ENCODE results near the gene EPHA10.

The EPHA10 gene

DNA sequence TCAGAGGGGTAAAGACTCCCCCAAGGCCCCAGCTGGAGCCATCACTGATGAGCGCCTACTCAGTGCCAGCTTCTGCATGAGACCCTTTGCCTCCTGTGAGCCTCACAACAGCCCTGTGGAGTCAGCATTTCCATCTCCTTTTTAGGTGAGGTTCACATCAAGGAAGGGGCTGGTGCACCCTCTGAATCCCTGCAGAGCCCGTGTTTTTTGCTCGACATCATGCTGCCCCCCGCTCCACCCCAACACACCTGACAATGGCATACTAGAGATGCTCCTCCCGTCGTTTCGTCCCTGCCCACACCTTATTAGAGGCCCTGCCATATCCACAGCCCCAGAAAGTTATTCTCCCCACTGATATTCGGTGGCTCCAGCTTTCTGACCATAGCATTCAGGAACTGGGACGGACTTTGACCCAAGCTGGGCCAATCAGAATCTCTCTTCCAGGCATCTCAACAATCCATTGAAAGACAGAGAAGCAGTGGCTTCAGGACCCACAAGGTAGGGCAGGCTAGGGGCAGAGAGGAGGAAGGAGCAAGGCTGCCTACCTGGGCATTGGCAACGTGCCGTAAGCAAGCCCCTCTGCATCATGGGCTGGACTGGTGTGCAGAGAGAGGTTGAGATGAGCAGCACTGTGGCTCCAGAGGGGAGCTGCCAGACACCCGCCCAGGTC lies 32.7 kb downstream of the EPHA10 start:
- no peak for DNase-seq

- DNase-seq, result no peak
Observed at GRCh38 chr1:37731312-37732019, 33.5 kb downstream of the EPHA10 start.

GRCh38 chr1:37730376-37730775 lies 34.5 kb downstream of the EPHA10 start:
- DNase-seq, result no peak

GRCh38 chr1:37728416-37728815 lies 36.5 kb downstream of the EPHA10 start:
- DNase-seq, result no peak

- no peak for DNase-seq
Observed at GRCh38 chr1:37726751-37727585, 38.0 kb downstream of the EPHA10 start.

DNA sequence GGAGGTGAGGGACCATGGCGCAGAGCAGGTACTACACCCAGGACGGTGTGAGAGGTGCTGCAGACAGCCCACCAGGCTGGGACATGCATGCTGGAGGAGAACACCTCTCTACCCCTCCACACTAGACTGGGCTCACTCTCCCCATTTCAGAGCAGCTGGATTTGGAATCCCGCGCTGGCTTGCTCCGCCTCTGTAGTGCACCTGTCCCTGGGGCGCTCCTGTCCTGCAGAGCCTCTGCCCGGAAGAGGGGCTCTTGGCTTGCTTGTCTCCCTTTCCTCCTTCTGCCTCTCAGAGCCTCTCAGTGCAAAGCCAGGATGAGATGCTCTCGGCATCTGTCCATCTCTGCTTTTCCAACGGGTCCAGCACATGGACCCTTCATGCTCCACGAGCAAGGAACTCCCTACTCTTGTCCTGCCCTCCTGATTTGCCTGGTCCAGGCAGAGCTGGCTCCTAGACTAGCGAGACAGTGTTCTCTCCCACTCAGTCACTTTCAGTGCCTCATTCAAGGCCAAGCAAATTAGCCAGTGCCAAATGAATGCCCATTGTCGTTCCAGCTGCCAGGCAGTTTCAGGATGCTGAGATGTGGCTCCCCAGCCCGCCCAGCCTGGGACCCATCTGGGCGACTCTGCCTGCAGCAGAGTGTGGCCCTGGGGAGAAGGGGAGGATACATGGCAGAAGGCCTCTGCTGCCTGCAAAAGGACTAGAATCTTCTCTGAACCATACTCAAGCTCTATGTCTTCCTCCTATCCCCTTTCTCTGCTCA lies 38.9 kb downstream of the EPHA10 start:
- DNase-seq, result no peak

GRCh38 chr1:37724575-37724974 lies 40.3 kb downstream of the EPHA10 start:
- no peak for DNase-seq

DNA sequence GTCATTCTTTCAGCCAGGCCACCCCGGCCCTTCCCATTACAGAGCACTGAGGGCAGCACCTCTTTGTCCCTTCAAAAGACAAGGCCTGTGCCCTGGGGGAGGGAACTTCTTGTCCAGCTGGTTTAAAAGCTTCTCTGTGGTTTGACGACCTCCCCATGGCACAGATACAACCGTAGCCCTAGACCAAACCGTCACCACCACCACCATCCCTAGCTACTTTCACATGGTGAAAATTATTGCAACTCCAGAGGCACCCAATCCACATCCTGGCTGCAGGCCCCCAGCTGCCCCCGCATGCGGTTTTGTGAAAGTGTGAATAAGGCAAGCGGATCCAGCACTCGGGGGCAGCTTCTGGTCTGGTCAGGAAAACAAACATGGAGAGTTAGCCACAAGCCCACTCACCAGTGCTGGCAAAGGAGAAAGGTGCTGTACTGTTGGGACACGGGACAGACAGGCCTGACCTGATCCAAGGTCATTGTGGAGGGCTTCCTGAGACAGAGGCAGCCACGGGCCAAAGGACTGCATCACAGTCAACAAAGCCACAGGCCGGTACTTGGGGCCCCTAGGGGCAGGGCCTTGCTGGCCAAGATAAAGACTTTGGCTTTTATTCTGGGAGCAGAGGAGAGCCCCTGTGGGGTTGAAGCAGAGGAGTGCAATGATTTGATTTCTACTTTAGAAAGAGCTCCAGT lies 41.4 kb downstream of the EPHA10 start:
- DNase-seq, result no peak

GRCh38 chr1:37723072-37723389 lies 41.9 kb downstream of the EPHA10 start:
- DNase-seq, result no peak

DNA sequence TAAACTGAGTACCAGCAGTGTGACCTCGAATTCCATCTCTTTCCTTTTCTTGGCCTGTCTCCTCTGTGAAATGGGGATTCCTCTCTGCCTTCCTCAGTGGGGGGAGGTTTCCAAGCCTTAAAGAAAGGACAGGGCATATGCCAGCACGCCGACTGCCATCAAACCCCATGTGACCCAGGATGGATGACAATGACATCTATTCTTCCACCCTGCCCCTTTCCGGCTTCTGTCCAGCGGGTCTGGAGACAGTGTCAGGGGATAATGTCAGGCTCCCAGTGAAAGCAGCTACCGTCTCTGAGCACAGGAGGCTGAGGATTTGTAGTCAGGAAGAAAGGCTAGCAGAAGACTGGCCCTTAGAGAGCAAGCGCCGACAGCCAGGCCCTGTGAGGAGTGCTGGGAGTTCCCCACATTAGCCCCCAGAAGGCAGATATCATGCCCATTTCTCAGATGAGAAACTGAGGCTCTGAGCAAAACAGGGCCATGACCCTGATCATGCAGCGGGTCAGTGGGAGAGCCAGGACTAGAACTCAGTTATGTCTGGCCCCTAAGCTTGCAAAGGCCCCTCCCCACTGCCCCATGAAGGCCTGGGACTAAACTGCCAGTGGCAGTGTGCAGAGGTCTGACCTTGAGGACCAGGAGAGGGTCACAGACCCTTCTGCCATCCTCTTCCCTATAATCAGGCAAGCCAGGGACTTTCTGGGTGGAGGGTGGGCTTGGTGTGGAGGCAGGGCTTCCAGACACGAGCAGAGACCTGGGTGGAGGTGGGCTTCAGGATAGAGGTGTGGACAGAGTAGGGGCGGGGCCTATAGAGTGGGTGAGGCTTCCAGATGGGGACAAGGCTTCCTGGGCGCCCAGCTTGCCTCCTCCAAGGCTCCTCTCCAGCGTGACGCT lies 42.5 kb downstream of the EPHA10 start:
- no peak for DNase-seq

DNA sequence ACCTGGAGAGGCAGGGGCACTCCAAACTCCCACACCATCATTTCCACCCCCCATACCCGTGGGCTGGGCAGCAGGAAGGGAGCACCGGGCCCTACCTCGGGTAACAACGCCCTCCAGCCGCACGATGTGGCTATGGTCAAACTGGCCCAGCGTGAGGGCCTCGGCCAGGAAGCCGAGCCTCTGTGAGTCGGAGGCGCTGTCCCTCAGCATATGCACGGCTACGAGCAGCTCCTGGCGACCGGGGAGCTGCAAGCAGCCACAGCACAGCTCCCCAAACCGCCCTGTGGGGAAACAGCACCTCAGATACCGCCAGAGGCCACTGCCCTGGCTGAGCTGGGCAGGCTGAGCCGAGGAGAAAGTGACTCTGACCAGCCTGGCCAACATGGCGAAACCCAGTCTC lies 43.4 kb downstream of the EPHA10 start:
- DNase-seq, result no peak

- DNase-seq, result no peak
Observed at GRCh38 chr1:37720231-37721130, 44.4 kb downstream of the EPHA10 start.

DNA sequence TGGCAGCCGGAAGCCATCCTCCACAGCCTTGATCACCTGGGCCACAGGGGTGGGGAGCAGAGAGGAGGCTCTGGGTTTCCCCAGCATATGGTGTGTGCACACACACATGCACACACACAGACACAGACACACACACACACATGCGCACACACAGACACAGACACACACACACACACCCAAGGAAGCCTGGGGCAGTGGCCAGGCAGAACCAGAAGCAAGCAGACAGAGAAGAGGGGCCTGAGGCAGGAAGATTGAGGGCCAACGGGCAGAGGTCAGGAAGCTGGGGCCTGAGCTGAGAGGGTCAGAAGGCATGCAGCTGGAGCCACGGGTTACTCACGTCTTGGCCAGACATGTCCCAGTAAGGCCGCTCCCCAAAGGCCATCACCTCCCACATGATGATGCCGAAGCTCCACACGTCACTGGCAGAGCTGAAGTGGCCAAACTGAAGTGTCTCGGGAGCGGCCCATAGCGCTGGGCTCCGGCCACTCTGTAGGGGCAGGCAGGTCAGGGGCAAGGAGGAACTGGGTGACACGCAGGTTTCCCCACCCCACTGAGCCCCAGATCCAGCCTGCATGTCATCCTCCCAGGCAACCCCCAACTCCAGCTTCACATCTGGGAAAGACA lies 45.2 kb downstream of the EPHA10 start:
- no peak for DNase-seq

GRCh38 chr1:37718901-37719571 lies 45.9 kb downstream of the EPHA10 start:
- DNase-seq, result no peak

GRCh38 chr1:37718181-37718900 lies 46.6 kb downstream of the EPHA10 start:
- DNase-seq, result no peak

GRCh38 chr1:37717631-37718030 lies 47.3 kb downstream of the EPHA10 start:
- DNase-seq, result no peak

- DNase-seq, result no peak
Observed at GRCh38 chr1:37716321-37716720, 48.6 kb downstream of the EPHA10 start.

GRCh38 chr1:37714689-37715088 lies 50.2 kb downstream of the EPHA10 start:
- no peak for DNase-seq

GRCh38 chr1:37714226-37714625 lies 50.7 kb downstream of the EPHA10 start:
- no peak for DNase-seq

Data from NCI-H1048 (cell line).